LoVo (cell line): Measurements from ENCODE around the gene TTLL5.

Experiments
- DNase-seq: peaks from one replicate; pipeline ENCODE4 v3.0.0-alpha.2; 2016; ENCODE audit warnings: low spot score

The TTLL5 gene

GRCh38 chr14:75993567-75994041 lies 332.6 kb downstream of the TTLL5 start:
- no peak for DNase-seq

DNA sequence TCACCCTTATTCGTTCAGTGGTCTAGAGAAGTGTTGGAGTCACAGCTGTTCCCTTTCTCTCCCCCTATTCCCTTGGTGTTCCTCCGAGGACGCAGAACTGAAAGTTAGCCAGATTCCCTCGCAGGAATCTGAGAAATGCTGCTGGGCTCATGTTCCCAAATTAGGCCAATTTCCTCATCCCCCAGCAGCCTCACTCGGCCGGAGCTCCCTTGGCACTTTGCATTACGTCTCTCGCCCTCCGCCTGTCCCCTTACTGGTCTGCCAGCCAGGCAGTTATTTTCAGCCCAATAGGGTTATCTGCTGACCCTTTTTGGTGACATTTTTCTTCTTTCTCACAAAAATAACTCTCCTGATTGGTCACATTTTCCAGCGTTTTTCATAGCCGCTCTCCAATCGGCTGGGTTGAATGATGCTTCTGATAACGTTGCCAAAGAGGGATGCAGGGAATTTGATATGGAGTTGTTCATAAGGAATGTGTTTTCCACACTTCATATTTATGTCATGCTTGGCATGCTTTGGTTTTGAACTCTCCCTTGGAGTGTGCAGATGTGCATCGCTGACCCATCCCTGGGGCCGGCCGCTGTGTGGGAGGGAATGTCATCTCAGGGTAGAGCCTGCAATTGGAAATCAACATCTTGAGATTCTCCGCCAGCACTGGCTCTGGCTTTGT lies 334.5 kb downstream of the TTLL5 start:
- DNase-seq, result no peak

GRCh38 chr14:75996488-75996887 lies 335.4 kb downstream of the TTLL5 start:
- no peak for DNase-seq

DNA sequence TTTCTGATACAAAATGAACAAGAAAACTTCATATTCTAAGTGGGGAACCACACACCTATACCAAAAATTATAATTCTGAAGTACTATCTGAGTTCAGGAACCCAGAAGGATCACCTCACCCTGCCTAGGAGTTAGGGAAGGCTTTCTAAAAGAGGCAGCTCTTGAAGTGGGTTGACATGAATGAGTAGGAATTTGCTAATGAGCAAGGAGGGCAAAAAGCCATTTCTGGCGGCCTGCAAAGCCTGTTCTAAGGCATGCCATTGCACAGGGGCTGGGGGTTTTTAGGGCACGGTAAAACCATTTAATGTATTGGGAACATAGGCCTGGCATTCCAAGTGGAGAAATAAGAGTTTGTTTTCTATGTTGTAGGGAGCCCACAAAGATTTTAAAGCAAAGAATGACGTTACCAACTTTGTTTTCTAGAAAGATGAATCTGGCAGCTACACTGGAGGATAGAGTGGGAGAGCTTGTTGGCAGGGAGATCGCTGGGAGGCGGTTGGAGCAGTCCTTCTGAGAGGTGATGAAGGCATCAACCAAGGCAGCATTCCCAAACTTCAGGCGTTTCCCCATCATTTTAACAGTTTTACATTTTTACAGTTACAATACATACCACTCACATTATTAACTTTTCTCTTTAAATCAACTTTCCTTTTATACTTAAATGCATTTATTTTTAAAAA lies 338.6 kb downstream of the TTLL5 start:
- DNase-seq, result no peak

- no peak for DNase-seq
Observed at GRCh38 chr14:76002383-76002782, 341.3 kb downstream of the TTLL5 start.
